CD4-positive, alpha-beta T cell treated with Interleukin-21 for 1 hour (primary cell): Measurements from ENCODE around the gene PEPD.

Experiments
- DNase-seq: peaks from one replicate; pipeline ENCODE4 v3.0.0-alpha.2; 2020

The PEPD gene

GRCh38 chr19:33391631-33392249 is 129.9 kb downstream of the PEPD start:
- no peak for DNase-seq

- no peak for DNase-seq
Measured at GRCh38 chr19:33390908-33391630, 130.5 kb downstream of the PEPD start.

- DNase-seq: no peak
Measured at GRCh38 chr19:33390101-33390907, 131.3 kb downstream of the PEPD start.

- no peak for DNase-seq
Measured at GRCh38 chr19:33389421-33390100, 132.0 kb downstream of the PEPD start.

- no peak for DNase-seq
Measured at GRCh38 chr19:33388725-33389420, 132.7 kb downstream of the PEPD start.

GRCh38 chr19:33388231-33388724 is 133.3 kb downstream of the PEPD start:
- DNase-seq: no peak

- DNase-seq: no peak
Measured at GRCh38 chr19:33387351-33388230, 134.0 kb downstream of the PEPD start.

- DNase-seq: no peak
Measured at GRCh38 chr19:33386361-33386858, 135.2 kb downstream of the PEPD start.

GRCh38 chr19:33385956-33386355 is 135.6 kb downstream of the PEPD start:
- DNase-seq: no peak

- no peak for DNase-seq
Measured at GRCh38 chr19:33384983-33385382, 136.6 kb downstream of the PEPD start.

- DNase-seq: no peak
Measured at GRCh38 chr19:33383720-33384292, 137.8 kb downstream of the PEPD start.

GRCh38 chr19:33382982-33383381 is 138.6 kb downstream of the PEPD start:
- DNase-seq: no peak

- DNase-seq: no peak
Measured at GRCh38 chr19:33382006-33382405, 139.6 kb downstream of the PEPD start.

- no peak for DNase-seq
Measured at GRCh38 chr19:33381101-33381500, 140.5 kb downstream of the PEPD start.

GRCh38 chr19:33379151-33379829 is 142.3 kb downstream of the PEPD start:
- DNase-seq: no peak

GRCh38 chr19:33377586-33378475 is 143.8 kb downstream of the PEPD start:
- no peak for DNase-seq

- no peak for DNase-seq
Measured at GRCh38 chr19:33376941-33377557, 144.5 kb downstream of the PEPD start.

GRCh38 chr19:33376423-33376822 is 145.2 kb downstream of the PEPD start:
- DNase-seq: no peak

- no peak for DNase-seq
Measured at GRCh38 chr19:33375837-33376159, 145.8 kb downstream of the PEPD start.
